ENCODE data around the gene MATR3. TPM values are rescaled to one million over a fixed set of nuclear protein-coding genes. Genes with fewer than 3 reads are reported as not detected.

Gene MATR3
- total and polyA plus RNA-seq, 2 of the 4 experiments (the other 2 are of a cell fraction), result 81.4 to 367 TPM

- TF ChIP-seq FOS (IDR thresholded peaks at IDR 0.05; ENCODE audit: low read depth, low read length), result no peak
These were observed 47.8 kb upstream of the MATR3 start (continued) for GRCh38 chr5:139245637-139246339.

- no peak overlapping the region for H3K4me3 ChIP-seq (ENCODE audit: insufficient read depth, low read depth, low read length)
- H3K9ac ChIP-seq (ENCODE audit: low read depth, low read length), result no peak overlapping the region
- dilution Hi-C loops (cut with HindIII; ENCODE audit: low sequenced_read_pairs, unreplicated experiment), result no loop called here
- no peaks in the 10 kb centered on the region for H3K36me3 ChIP-seq (ENCODE audit: control insufficient read depth, insufficient read depth, low read length)
- 31% methylated on average over 2 of the region's 4 CpGs; no CpG with 5 or more reads in 1 of the 2 experiments for whole genome bisulfite sequencing, 2 experiments (ENCODE audit: extremely low coverage in 2 of 2, insufficient read length in 1 of 2)
- peaks cover 3% of the 10 kb centered on the region for H3K27me3 ChIP-seq (ENCODE audit: control insufficient read depth, insufficient read depth, low read length)
- DNase-seq (peak; percentile 60), ATAC-seq (ENCODE audit: low read depth) (peak; percentile 89)
- H3K14ac ChIP-seq (replicated peaks; ENCODE audit: low read depth, low read length), result peak overlapping the region; percentile 93
- H4K8ac ChIP-seq (ENCODE audit: low read depth in 2 of 2, low read length in 2 of 2), result peak overlapping the region; percentile 65 to 94
- peak overlapping the region; percentile 89; the same call in 1 of the 2 replicates for H2BK20ac ChIP-seq (ENCODE audit: low read depth, low read length)
- H2AK9ac ChIP-seq (replicated peaks; ENCODE audit: low read depth, low read length, poor library complexity), result peak overlapping the region; percentile 53
- ChIA-PET POLR2A (ENCODE audit: unreplicated experiment) (interaction anchor here (0.6 kb wide), 1 partner anchor 48 kb away, joined by 3 read pairs; no protein-coding TSS in a partner anchor), CTCF (interaction anchor here (0.6 to 0.7 kb wide), 3 partner anchors 473 to 700 kb away, joined by 3 read pairs; no protein-coding TSS in a partner anchor)
- in situ Hi-C loops (cut with MboI; ENCODE audit: low sequenced_read_pairs), result no loop called here
- peak overlapping the region; percentile 88 for H4K5ac ChIP-seq (ENCODE audit: low read depth, low read length)
- H2BK15ac ChIP-seq (ENCODE audit: low read depth, low read length), result peak overlapping the region; percentile 79; the same call in 2 of the 3 replicates
- no peaks in the 10 kb centered on the region for H3K79me1 ChIP-seq (ENCODE audit: low read depth in 1 of 2, low read length in 2 of 2)
- no peaks in the 10 kb centered on the region for H3K9me3 ChIP-seq (ENCODE audit: control insufficient read depth, insufficient read depth, low read length)
- peak overlapping the region; percentile 89 for H2AFZ ChIP-seq (replicated peaks; ENCODE audit: low read length, poor library complexity)
- BruUV-seq (replicated peaks), result no TSS peak
- peaks cover 9% of the 10 kb centered on the region for H3K9me1 ChIP-seq (ENCODE audit: insufficient read depth, low read length)
- TF ChIP-seq CEBPB (IDR thresholded peaks at IDR 0.05; ENCODE audit: low read depth, low read length), result no peak
- TF ChIP-seq, protein P1, sequence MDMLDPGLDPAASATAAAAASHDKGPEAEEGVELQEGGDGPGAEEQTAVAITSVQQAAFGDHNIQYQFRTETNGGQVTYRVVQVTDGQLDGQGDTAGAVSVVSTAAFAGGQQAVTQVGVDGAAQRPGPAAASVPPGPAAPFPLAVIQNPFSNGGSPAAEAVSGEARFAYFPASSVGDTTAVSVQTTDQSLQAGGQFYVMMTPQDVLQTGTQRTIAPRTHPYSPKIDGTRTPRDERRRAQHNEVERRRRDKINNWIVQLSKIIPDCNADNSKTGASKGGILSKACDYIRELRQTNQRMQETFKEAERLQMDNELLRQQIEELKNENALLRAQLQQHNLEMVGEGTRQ (IDR thresholded peaks at IDR 0.05; ENCODE audit: low read depth, low read length), result no peak
- peak overlapping the region; percentile 93 for H3K4ac ChIP-seq (ENCODE audit: low read depth, low read length)
- no peak overlapping the region for H3K56ac ChIP-seq (ENCODE audit: extremely low read depth, insufficient read depth, low read length)
- intact Hi-C loops (cut with micrococcal nuclease), result no loop called here
- H3K23ac ChIP-seq (ENCODE audit: low read depth, low read length), result peak overlapping the region; percentile 62; the same call in 1 of the 2 replicates
- peaks cover 5% of the 10 kb centered on the region for H3K4me1 ChIP-seq (ENCODE audit: control insufficient read depth, insufficient read depth, low read length)
- H2BK120ac ChIP-seq (ENCODE audit: low read depth, low read length), result peak overlapping the region; percentile 86
- H2BK5ac ChIP-seq (ENCODE audit: low read depth, low read length, poor library complexity, severe bottlenecking), result peak overlapping the region; percentile 36
- peak overlapping the region; percentile 37; the same call in 1 of the 2 replicates for H3K4me2 ChIP-seq (ENCODE audit: low read depth, low read length)
- H3K18ac ChIP-seq (ENCODE audit: low read depth, low read length), result peak overlapping the region; percentile 94; the same call in 1 of the 2 replicates
- peak overlapping the region; percentile 38 for H3K27ac ChIP-seq (ENCODE audit: insufficient read depth, low read length)
- peak overlapping the region; percentile 49 for H4K91ac ChIP-seq (ENCODE audit: insufficient read depth, low read depth, low read length)
- H4K20me1 ChIP-seq (ENCODE audit: insufficient read depth, low read length), result no peaks in the 10 kb centered on the region
- peak overlapping the region; percentile 51; the same call in 1 of the 2 replicates for H2AK5ac ChIP-seq (ENCODE audit: low read depth, low read length)
These were observed 47.1 kb upstream of the MATR3 start for GRCh38 chr5:139246394-139246793.

All from IMR-90 (cell line).